K562 (cell line): ENCODE measurements around the gene THOC5. TPM values are rescaled to one million over a fixed set of nuclear protein-coding genes. Genes with fewer than 3 reads are reported as not detected.

Experiments
- DMBX1 ChIP-seq: fragments of 250-450 bp; sonication (Bioruptor Pico); IDR thresholded peaks from 2 replicates; pipeline ENCODE4 v1.8.0; 2022; ENCODE audit warnings: inconsistent platforms, mild to moderate bottlenecking, moderate library complexity, borderline replicate concordance
- FOXM1 ChIP-seq, 2 experiments: fragments of 450-650 bp in 1 of 2; sonication (generic) in 1 of 2; formaldehyde crosslinking in 1 of 2; IDR thresholded peaks; 2 replicates each; pipeline versions ENCODE4 v1.6.1 to v1.9.0; 2017 to 2022; ENCODE audit warnings: low read depth in 2 of 2, mild to moderate bottlenecking in 2 of 2, missing genetic modification reagents in 1 of 2, moderate library complexity in 1 of 2
- JUND ChIP-seq, 2 experiments: IDR thresholded peaks; 2 replicates in 1 of 2; 3 replicates in 1 of 2; pipeline ENCODE4 v1.6.1; 2011; ENCODE audit warnings: borderline replicate concordance in 2 of 2, low read depth in 2 of 2, low read length in 2 of 2, improper control_type of control experiment in 1 of 2, missing biosample characterization in 1 of 2, missing genetic modification characterization in 1 of 2, missing genetic modification reagents in 1 of 2
- KDM4B ChIP-seq, 2 experiments: fragments of 450-650 bp in 1 of 2; sonication (generic) in 1 of 2; IDR thresholded peaks; 2 replicates each; pipeline ENCODE4 v1.6.1; 2016 to 2017; ENCODE audit warnings: borderline replicate concordance in 2 of 2, antibody characterized with exemption in 1 of 2, low read depth in 1 of 2, mild to moderate bottlenecking in 1 of 2
- KLF10 ChIP-seq: fragments of 250-450 bp; sonication (Bioruptor Pico); IDR thresholded peaks from 2 replicates; pipeline ENCODE4 v1.6.1; 2021; ENCODE audit warnings: matching md5 sums
- MEIS2 ChIP-seq: fragments of 450-650 bp; IDR thresholded peaks from 2 replicates; pipeline ENCODE4 v1.6.1; 2014; ENCODE audit warnings: mild to moderate bottlenecking; ENCODE audit not compliant: partially characterized antibody
- MYC ChIP-seq, 2 experiments: fragments of 250-450 bp in 1 of 2; sonication (Bioruptor Pico) in 1 of 2; IDR thresholded peaks; 2 replicates each; pipeline versions ENCODE4 v1.5.1 to v1.6.1; 2012 to 2021; ENCODE audit warnings: low read depth in 2 of 2, borderline replicate concordance in 1 of 2, improper control_type of control experiment in 1 of 2, low read length in 1 of 2, mild to moderate bottlenecking in 1 of 2, moderate library complexity in 1 of 2
- PHB ChIP-seq: fragments of 250-450 bp; sonication (Bioruptor Pico); IDR thresholded peaks from 2 replicates; pipeline ENCODE4 v1.5.0; 2021
- POLR2AphosphoS2 ChIP-seq: IDR thresholded peaks from 2 replicates; pipeline ENCODE4 v1.6.1; 2012; ENCODE audit warnings: low read length, improper control_type of control experiment
- POLR2AphosphoS5 ChIP-seq: IDR thresholded peaks from 2 replicates; pipeline ENCODE4 v1.6.1; 2011; ENCODE audit warnings: mild to moderate bottlenecking, low read depth, low read length, moderate library complexity; ENCODE audit not compliant: control insufficient read depth, insufficient read depth
- POLR2G ChIP-seq: fragments of 200-400 bp; formaldehyde crosslinking; IDR thresholded peaks from 2 replicates; pipeline ENCODE4 v1.6.1; 2017; ENCODE audit warnings: low read depth, mild to moderate bottlenecking, antibody characterized with exemption, low read length, moderate library complexity
- SP2 ChIP-seq: IDR thresholded peaks from 2 replicates; pipeline ENCODE4 v1.6.1; 2011; ENCODE audit warnings: mild to moderate bottlenecking, low read depth, low read length, moderate library complexity; ENCODE audit not compliant: poor library complexity, severe bottlenecking; ENCODE audit errors: extremely low read depth
- SUPT5H ChIP-seq: fragments of 450-650 bp; IDR thresholded peaks from 2 replicates; pipeline ENCODE4 v1.6.1; 2016
- TBP ChIP-seq: optimal IDR thresholded peaks from 2 replicates; pipeline ENCODE3; 2011; ENCODE audit warnings: low read depth, low read length, improper control_type of control experiment
- ZFX ChIP-seq: sonication (generic); formaldehyde crosslinking; IDR thresholded peaks from 2 replicates; pipeline ENCODE4 v1.8.0; 2022; ENCODE audit warnings: mild to moderate bottlenecking, missing genetic modification reagents, moderate library complexity
- ZNF778 ChIP-seq: fragments of 450-650 bp; formaldehyde crosslinking; IDR thresholded peaks from 2 replicates; pipeline ENCODE4 v1.4.0; 2020; ENCODE audit warnings: mild to moderate bottlenecking, moderate library complexity
- polyA plus RNA-seq, 8 experiments: library from polyadenylated mRNA; depleted of rRNA in 4 of 8; stranded (reverse) in 5 of 8; unstranded in 3 of 8; fragments of >200 nt; fragmentation: Nextera tagmentation in 2 of 8; fragmentation: Illumina TruSeq in 1 of 8; extraction: Ambion mirVana in 2 of 8; extraction: Trizol in 1 of 8; gene quantifications; 2 replicates each; pipeline versions ENCODE4 v1.2.1 to v1.2.3, GENCODE V29; 2011 to 2014; ENCODE audit warnings: inconsistent platforms in 1 of 8, missing spikeins in 1 of 8
- total RNA-seq, 7 experiments: library from RNA; depleted of rRNA in 6 of 7; stranded (reverse); fragments of >200 nt in 6 of 7; fragmentation: Illumina TruSeq in 2 of 7; extraction: Trizol in 2 of 7; gene quantifications; 2 replicates each; pipeline versions ENCODE4 v1.2.1 to v1.2.3, GENCODE V29; 2011 to 2021; ENCODE audit warnings: low replicate concordance in 1 of 7
- TF ChIP-seq, protein P1 (sequence below): sonication (generic); formaldehyde crosslinking; IDR thresholded peaks from 2 replicates; pipeline ENCODE4 v1.8.1; 2022; ENCODE audit warnings: missing genetic modification reagents
- TF ChIP-seq, protein P2 (sequence below): fragments of 450-650 bp; IDR thresholded peaks from 2 replicates; pipeline ENCODE4 v1.6.1; 2017; ENCODE audit warnings: antibody characterized with exemption, mild to moderate bottlenecking

The THOC5 gene
- total and polyA plus RNA-seq, 9 of the 15 experiments (the other 6 are each of a cell fraction or from before 2014, with no cell fraction given): 45.3 to 96.5 (median 51.4) TPM

DNA sequence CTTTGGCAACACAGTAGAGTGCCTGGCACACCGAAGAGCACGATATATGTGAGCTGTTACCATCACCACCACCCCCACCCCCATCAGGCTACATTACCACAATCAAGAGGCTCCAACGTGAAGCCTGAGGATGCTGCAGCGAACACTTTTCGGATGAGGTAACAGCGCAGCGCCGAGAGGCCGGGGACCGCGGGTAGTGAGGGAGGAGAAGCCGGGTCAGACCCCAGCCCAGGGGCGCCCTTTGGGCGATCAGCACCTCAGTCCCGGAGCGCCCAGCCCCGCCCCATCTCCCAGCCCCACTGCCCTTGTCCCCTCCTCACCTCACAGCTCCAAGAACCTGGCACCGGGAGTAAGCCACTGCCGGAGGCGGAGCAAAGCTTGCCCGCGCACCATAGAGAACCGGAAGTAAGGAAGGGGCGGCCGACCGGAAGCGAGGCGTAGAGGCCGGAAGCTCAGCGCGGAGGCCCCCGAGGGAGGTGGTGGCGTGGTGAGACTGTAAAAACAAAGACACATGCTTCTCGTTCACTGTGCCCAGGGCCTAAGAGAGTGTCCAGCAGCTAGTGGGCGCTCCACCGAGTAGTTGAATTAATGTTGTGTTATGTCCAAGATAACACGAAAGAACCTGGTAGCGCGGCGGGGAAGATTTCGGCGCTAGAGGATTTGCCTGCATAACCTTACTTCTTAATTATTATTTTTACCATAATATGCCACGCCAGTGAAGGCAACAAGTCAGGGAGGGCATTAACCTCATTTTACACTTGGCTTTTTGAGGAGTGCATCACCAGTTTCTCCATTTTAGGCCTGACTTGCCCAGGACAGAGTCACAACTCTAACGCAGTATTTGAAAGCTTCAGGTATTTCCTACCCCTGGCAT is at the start of gene THOC5 (continued):
- TF ChIP-seq POLR2G: peak; percentile 90
- TF ChIP-seq PHB (CRISPR knock-in tag): no peak
- peak; percentile 97 for TF ChIP-seq MYC (IDR thresholded peaks at IDR 0.05; ENCODE audit: low read depth, low read length)
- TF ChIP-seq MYC (CRISPR knock-in tag; IDR thresholded peaks at IDR 0.05; ENCODE audit: borderline replicate concordance, low read depth): no peak
- TF ChIP-seq JUND (IDR thresholded peaks at IDR 0.05; ENCODE audit: borderline replicate concordance, low read depth, low read length): peak; percentile 46; the same call in 1 of the 2 replicates
- no peak; the same call in 2 of the 3 replicates for TF ChIP-seq JUND (tag; IDR thresholded peaks at IDR 0.05; ENCODE audit: borderline replicate concordance, low read depth, low read length)
- peak in 1 of 2 experiments; percentile 95; a peak in 2 of 4 replicates for TF ChIP-seq KDM4B (IDR thresholded peaks at IDR 0.05; ENCODE audit: borderline replicate concordance in 2 of 2, low read depth in 1 of 2)
- peak; percentile 75 for TF ChIP-seq SUPT5H
- peak; percentile 70 for TF ChIP-seq ZFX (CRISPR knock-in tag)
- TF ChIP-seq TBP: peak; percentile 83
- TF ChIP-seq, protein P1, sequence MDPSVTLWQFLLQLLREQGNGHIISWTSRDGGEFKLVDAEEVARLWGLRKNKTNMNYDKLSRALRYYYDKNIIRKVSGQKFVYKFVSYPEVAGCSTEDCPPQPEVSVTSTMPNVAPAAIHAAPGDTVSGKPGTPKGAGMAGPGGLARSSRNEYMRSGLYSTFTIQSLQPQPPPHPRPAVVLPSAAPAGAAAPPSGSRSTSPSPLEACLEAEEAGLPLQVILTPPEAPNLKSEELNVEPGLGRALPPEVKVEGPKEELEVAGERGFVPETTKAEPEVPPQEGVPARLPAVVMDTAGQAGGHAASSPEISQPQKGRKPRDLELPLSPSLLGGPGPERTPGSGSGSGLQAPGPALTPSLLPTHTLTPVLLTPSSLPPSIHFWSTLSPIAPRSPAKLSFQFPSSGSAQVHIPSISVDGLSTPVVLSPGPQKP (CRISPR knock-in tag): no peak
- peak; percentile 70; the same call in 1 of the 2 replicates for TF ChIP-seq POLR2AphosphoS2
- TF ChIP-seq SP2: peak; percentile 75
- TF ChIP-seq DMBX1: no peak
- TF ChIP-seq MEIS2: no peak
- no peak for TF ChIP-seq KLF10 (CRISPR knock-in tag)
- TF ChIP-seq ZNF778 (CRISPR knock-in tag): no peak
- peak; percentile 58; the same call in 1 of the 2 replicates for TF ChIP-seq POLR2AphosphoS5
- TF ChIP-seq, protein P2, sequence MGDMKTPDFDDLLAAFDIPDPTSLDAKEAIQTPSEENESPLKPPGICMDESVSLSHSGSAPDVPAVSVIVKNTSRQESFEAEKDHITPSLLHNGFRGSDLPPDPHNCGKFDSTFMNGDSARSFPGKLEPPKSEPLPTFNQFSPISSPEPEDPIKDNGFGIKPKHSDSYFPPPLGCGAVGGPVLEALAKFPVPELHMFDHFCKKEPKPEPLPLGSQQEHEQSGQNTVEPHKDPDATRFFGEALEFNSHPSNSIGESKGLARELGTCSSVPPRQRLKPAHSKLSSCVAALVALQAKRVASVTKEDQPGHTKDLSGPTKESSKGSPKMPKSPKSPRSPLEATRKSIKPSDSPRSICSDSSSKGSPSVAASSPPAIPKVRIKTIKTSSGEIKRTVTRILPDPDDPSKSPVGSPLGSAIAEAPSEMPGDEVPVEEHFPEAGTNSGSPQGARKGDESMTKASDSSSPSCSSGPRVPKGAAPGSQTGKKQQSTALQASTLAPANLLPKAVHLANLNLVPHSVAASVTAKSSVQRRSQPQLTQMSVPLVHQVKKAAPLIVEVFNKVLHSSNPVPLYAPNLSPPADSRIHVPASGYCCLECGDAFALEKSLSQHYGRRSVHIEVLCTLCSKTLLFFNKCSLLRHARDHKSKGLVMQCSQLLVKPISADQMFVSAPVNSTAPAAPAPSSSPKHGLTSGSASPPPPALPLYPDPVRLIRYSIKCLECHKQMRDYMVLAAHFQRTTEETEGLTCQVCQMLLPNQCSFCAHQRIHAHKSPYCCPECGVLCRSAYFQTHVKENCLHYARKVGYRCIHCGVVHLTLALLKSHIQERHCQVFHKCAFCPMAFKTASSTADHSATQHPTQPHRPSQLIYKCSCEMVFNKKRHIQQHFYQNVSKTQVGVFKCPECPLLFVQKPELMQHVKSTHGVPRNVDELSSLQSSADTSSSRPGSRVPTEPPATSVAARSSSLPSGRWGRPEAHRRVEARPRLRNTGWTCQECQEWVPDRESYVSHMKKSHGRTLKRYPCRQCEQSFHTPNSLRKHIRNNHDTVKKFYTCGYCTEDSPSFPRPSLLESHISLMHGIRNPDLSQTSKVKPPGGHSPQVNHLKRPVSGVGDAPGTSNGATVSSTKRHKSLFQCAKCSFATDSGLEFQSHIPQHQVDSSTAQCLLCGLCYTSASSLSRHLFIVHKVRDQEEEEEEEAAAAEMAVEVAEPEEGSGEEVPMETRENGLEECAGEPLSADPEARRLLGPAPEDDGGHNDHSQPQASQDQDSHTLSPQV: peak; percentile 57; the same call in 1 of the 2 replicates
- TF ChIP-seq FOXM1 (IDR thresholded peaks at IDR 0.05; ENCODE audit: low read depth): no peak
- no peak for TF ChIP-seq FOXM1 (CRISPR knock-in tag; IDR thresholded peaks at IDR 0.05; ENCODE audit: low read depth)
